ENCODE data around the gene TBCD. TPM values are rescaled to one million over a fixed set of nuclear protein-coding genes. Genes with fewer than 3 reads are reported as not detected.

TBCD gene
- total RNA-seq, 1 donor from 2014 or later, result 84.8 TPM

DNA sequence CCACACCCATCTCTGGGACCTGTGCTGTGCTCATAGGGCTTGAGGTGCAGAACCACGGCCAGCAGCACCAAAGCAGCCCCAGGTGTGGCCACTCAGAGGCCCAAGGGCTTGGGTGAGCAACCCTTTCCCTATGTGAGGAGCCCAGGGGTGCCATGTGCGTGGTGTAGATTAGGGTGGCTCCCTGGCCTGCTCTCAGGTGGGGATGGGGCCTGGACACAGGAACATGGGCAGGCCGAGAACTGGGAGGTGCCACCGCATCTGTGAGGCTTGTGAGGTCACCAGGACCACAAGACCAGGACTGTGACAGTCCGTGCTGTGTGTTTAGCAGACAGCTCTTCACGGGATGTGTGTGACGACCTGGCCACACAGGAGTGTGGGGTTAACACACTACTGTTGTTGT, 191.5 kb downstream of the TBCD start:
- peaks cover 27% of the 10 kb centered on the region for H3K9me3 ChIP-seq
- peaks cover 7% of the 10 kb centered on the region for H3K4me1 ChIP-seq
- H3K36me3 ChIP-seq, result peaks cover 53% of the 10 kb centered on the region
- DNase-seq (peak; percentile 18), ATAC-seq (no peak)
- TF ChIP-seq CTCF (IDR thresholded peaks at IDR 0.05), result no peak
- no peak overlapping the region for H3K4me3 ChIP-seq
- H3K27me3 ChIP-seq (ENCODE audit: low read depth), result no peaks in the 10 kb centered on the region
- no peak overlapping the region for H3K27ac ChIP-seq
- intact Hi-C loops (cut with DNase I), result no loop called here

GRCh38 chr17:82943751-82944150, 191.9 kb downstream of the TBCD start:
- Histone ChIP-seq H3K27ac (no peak overlapping the region), H3K36me3 (peaks cover 51% of the 10 kb centered on the region), H3K27me3 (ENCODE audit: low read depth) (no peaks in the 10 kb centered on the region), H3K9me3 (peaks cover 27% of the 10 kb centered on the region), H3K4me3 (no peak overlapping the region), H3K4me1 (peaks cover 7% of the 10 kb centered on the region)
- intact Hi-C loops (cut with DNase I), result no loop called here
- TF ChIP-seq CTCF (IDR thresholded peaks at IDR 0.05), result no peak
- DNase-seq (peak; percentile 17), ATAC-seq (no peak)

- no peak overlapping the region for H3K4me3 ChIP-seq
- H3K36me3 ChIP-seq, result peaks cover 44% of the 10 kb centered on the region
- intact Hi-C loops (cut with DNase I), result no loop called here
- DNase-seq, result no peak
- H3K27me3 ChIP-seq (ENCODE audit: low read depth), result no peaks in the 10 kb centered on the region
- no peak for TF ChIP-seq CTCF (IDR thresholded peaks at IDR 0.05)
- no peaks in the 10 kb centered on the region for H3K4me1 ChIP-seq
- peaks cover 27% of the 10 kb centered on the region for H3K9me3 ChIP-seq
- H3K27ac ChIP-seq, result no peak overlapping the region
- ATAC-seq, result no peak
Observed at GRCh38 chr17:82944990-82945389, 193.1 kb downstream of the TBCD start.

DNA sequence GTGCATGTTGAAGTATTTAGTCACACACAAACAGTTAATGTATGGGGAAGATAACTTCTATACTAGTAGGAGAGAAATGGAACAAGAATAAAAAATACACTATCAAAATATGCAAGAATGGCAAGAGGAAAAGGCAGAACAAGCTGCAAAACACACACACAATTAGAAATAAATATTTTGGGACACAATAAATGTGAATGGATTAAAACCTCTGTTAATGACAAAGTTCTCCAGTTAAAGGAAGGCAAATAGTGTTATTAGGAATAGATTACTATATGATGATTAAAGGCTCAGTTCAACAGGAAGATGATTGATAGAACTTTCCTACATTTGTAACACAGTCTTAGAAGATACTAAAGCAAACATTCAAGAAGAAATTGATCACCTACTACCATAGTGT, 194.2 kb downstream of the TBCD start:
- no peak for TF ChIP-seq CTCF (IDR thresholded peaks at IDR 0.05)
- intact Hi-C loops (cut with DNase I), result no loop called here
- no peak for ATAC-seq
- H3K4me1 ChIP-seq, result no peaks in the 10 kb centered on the region
- no peak overlapping the region for H3K27ac ChIP-seq
- peaks cover 27% of the 10 kb centered on the region for H3K9me3 ChIP-seq
- no peak overlapping the region for H3K4me3 ChIP-seq
- H3K36me3 ChIP-seq, result peaks cover 34% of the 10 kb centered on the region
- H3K27me3 ChIP-seq (ENCODE audit: low read depth), result no peaks in the 10 kb centered on the region
- no peak for DNase-seq

DNA sequence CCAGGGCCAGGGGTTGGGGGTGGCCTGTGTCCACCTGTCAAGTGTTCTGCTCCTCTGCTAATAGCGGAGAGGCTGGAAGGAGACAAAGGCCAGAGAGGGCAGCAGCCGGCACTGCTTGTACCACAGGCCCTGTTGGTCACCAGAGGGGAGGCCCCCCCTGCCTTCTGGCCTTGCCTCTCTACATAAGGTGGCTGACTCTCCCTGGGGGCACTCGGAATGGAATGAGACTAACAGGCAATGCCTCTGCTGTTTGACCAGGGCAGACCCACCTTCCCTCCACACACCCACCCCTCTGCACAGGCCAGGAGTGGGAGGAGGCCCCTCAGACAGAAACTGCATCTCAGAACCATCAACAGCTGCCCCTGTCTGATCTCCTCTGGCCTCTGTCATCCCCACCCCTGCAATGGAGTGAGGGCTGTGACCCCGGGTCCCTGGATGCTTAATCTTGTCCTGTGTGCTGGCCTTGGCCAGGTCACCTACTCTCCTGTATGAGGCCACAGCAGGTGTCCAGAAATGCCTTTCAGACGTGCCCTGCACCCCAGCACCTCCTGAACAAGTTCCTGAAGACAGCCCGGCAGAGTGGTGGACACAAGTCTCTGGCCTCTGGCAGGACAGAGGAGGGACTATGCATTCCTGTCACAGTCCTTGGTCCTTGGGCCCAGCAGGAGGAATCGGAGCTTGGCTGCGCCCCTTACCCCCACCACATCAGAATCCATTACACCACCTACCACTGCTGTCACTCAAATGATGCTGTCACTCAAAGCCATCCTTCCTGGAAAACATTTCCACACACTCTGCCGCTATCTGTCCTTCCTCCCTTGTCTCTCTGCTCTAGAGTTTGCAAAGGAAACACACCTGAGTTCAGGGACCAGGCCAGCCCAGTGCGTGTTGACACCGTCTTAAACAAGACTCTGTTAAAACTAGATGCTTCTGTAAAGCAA, 195.5 kb downstream of the TBCD start:
- no peak overlapping the region for H3K4me3 ChIP-seq
- H3K36me3 ChIP-seq, result peaks cover 22% of the 10 kb centered on the region
- DNase-seq, result peak; percentile 41

More for the DNA sequence above, 195.5 kb downstream of the TBCD start:
- no peak for TF ChIP-seq CTCF (IDR thresholded peaks at IDR 0.05)
- no peaks in the 10 kb centered on the region for H3K4me1 ChIP-seq
- H3K27ac ChIP-seq, result no peak overlapping the region
- intact Hi-C loops (cut with DNase I), result no loop called here
- H3K27me3 ChIP-seq (ENCODE audit: low read depth), result no peaks in the 10 kb centered on the region
- peaks cover 27% of the 10 kb centered on the region for H3K9me3 ChIP-seq
- no peak for ATAC-seq

Measured in lower lobe of right lung (tissue), 2 donors.